Lower lobe of right lung (tissue), 2 donors: ENCODE measurements around the gene DDX5. TPM values are rescaled to one million over a fixed set of nuclear protein-coding genes. Genes with fewer than 3 reads are reported as not detected.
A peak's percentile ranks its signal among the peaks of the same experiment; 100 is the strongest.
"Not testable (repeated sequence)": the region's sequence is repeated elsewhere in the genome, so short reads cannot be mapped to it uniquely, and the experiment has no call there.

ENCODE experiments used
- ATAC-seq, 2 donors: fragments of 200-7000 bp; cut with Tn5 transposase; one replicate each; pipeline ENCODE4 v1.9.1; 2020 to 2022; ENCODE audit warnings: mild to moderate bottlenecking in 2 of 2, moderate library complexity in 2 of 2
- DNase-seq: peaks from one replicate; pipeline ENCODE4 v3.0.0-alpha.2; 2020
- H3K27ac ChIP-seq: fragments of 200-600 bp; one replicate; pipeline ENCODE4 v1.8.0; 2022
- H3K27me3 ChIP-seq: fragments of 200-600 bp; one replicate; pipeline ENCODE4 v1.8.0; 2022; ENCODE audit warnings: low read depth
- H3K36me3 ChIP-seq: fragments of 200-600 bp; one replicate; pipeline ENCODE4 v1.8.0; 2022; ENCODE audit warnings: mild to moderate bottlenecking
- H3K4me1 ChIP-seq: fragments of 200-600 bp; one replicate; pipeline ENCODE4 v1.8.0; 2022
- H3K4me3 ChIP-seq: fragments of 200-600 bp; one replicate; pipeline ENCODE4 v1.8.0; 2022; ENCODE audit warnings: mild to moderate bottlenecking
- H3K9me3 ChIP-seq: fragments of 200-600 bp; one replicate; pipeline ENCODE4 v1.8.0; 2022
- intact Hi-C: fragments of 100-400 bp; cut with DNase I; formaldehyde crosslinking; loops from one replicate; pipeline ENCODE4 v1.11.0; 2022
- total RNA-seq: library from RNA; stranded (reverse); fragmentation: NEBNext Ultra II Directional; extraction: Animal tissue kit (Norgen Biotek cat#: 25700); gene quantifications from one replicate; pipeline ENCODE4 v1.2.1, GENCODE V29; 2021
- TF ChIP-seq, protein P1 (sequence below): fragments of 200-600 bp; IDR thresholded peaks from one replicate; pipeline ENCODE4 v1.8.0; 2022; ENCODE audit warnings: antibody characterized with exemption, mild to moderate bottlenecking
- donor health status: DM: no; HTN: yes; CAD: no; lungs with severe emphysema.

The DDX5 gene
- total RNA-seq, 1 donor from 2014 or later = 964 TPM

DNA sequence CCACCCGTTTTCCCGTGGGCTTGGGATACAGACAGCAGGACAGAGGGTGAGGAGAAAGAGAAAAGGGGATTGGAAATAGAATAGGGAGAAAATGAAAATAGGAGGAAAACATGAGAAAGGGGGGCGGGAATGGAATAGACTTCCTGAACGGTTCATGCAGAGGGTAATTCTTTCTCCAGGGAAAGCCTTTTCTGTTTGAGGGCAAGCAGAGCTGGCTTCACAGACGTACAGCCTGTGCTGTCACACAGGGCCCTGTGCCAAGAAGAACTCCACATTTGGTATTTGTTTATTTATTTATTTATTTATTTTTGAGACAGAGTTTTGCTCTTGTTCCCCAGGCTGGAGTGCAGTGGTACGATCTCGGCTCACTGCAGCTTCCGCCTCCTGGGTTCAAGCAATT lies 45.1 kb downstream of the DDX5 start:
- Histone ChIP-seq H3K4me3 (no peak overlapping the region), H3K36me3 (peaks cover 6% of the 10 kb centered on the region), H3K4me1 (peaks cover 14% of the 10 kb centered on the region), H3K9me3 (no peaks in the 10 kb centered on the region), H3K27ac (no peak overlapping the region), H3K27me3 (no peaks in the 10 kb centered on the region)
- TF ChIP-seq, protein P1, sequence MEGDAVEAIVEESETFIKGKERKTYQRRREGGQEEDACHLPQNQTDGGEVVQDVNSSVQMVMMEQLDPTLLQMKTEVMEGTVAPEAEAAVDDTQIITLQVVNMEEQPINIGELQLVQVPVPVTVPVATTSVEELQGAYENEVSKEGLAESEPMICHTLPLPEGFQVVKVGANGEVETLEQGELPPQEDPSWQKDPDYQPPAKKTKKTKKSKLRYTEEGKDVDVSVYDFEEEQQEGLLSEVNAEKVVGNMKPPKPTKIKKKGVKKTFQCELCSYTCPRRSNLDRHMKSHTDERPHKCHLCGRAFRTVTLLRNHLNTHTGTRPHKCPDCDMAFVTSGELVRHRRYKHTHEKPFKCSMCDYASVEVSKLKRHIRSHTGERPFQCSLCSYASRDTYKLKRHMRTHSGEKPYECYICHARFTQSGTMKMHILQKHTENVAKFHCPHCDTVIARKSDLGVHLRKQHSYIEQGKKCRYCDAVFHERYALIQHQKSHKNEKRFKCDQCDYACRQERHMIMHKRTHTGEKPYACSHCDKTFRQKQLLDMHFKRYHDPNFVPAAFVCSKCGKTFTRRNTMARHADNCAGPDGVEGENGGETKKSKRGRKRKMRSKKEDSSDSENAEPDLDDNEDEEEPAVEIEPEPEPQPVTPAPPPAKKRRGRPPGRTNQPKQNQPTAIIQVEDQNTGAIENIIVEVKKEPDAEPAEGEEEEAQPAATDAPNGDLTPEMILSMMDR = no peak
- no peak for DNase-seq
- no peak for ATAC-seq
- intact Hi-C loops = no loop called here

- H3K27ac ChIP-seq, H3K27me3 ChIP-seq, H3K9me3 ChIP-seq, H3K4me3 ChIP-seq, H3K36me3 ChIP-seq, intact Hi-C loops, ATAC-seq, DNase-seq: not testable (repeated sequence)
- peaks cover 16% of the 10 kb centered on the region for H3K4me1 ChIP-seq
Measured at GRCh38 chr17:64459818-64460217, 46.3 kb downstream of the DDX5 start.

DNA sequence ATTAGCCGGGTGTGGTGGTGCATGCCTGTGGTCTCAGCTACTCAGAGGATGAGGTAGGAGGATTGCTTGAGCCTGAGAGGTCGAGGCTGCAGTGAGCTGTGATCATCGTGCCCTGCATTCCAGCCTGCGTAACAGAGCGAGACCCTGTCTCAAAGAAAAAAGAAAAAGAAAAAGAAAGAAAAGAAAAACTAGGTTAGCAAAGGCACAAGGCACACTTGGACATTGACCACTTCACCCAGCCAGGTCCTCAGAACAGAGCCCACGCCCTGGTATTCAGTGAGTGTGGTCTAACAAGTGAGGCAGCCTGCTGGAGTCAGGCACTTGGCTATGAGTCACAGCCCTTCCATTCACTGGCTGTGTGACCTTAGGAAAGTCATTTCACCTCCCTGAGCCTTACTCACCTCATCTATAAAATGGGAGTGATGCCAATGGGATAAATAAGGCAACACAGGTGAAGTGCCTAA lies 46.8 kb downstream of the DDX5 start:
- Histone ChIP-seq H3K4me1 (peaks cover 16% of the 10 kb centered on the region), H3K36me3 (peaks cover 4% of the 10 kb centered on the region), H3K4me3 (no peak overlapping the region), H3K27me3 (no peaks in the 10 kb centered on the region), H3K9me3 (no peaks in the 10 kb centered on the region), H3K27ac (no peak overlapping the region)
- intact Hi-C loops = no loop called here
- DNase-seq (no peak), ATAC-seq (peak; percentile 54 to 72)
- TF ChIP-seq, protein P1 = no peak

DNA sequence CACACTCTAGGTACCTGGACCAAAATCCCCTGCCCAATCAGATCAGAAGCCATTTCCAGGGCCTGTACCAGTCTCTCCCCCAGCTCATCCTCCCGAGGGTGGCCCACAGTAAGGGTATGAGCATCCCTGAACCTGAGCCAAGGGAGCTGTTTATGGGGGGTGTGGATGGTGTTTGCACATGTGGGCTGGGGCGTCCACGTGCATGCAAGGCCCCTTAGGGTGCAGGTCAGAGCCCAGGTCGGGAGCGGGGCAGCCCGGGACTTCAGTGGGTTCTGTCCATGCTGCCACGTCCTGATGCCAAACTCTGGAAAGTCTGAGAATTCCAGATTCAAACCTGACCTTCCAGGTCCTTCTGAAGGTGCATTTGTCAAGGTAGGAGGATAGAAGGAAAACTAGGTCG lies 47.3 kb downstream of the DDX5 start:
- DNase-seq = no peak
- Histone ChIP-seq H3K4me1 (peaks cover 16% of the 10 kb centered on the region), H3K9me3 (no peaks in the 10 kb centered on the region), H3K36me3 (peaks cover 4% of the 10 kb centered on the region), H3K27ac (no peak overlapping the region), H3K4me3 (no peak overlapping the region), H3K27me3 (no peaks in the 10 kb centered on the region)
- peak in 1 of 2 donors; percentile 18 for ATAC-seq
- intact Hi-C loops = no loop called here
- TF ChIP-seq, protein P1 = no peak

DNA sequence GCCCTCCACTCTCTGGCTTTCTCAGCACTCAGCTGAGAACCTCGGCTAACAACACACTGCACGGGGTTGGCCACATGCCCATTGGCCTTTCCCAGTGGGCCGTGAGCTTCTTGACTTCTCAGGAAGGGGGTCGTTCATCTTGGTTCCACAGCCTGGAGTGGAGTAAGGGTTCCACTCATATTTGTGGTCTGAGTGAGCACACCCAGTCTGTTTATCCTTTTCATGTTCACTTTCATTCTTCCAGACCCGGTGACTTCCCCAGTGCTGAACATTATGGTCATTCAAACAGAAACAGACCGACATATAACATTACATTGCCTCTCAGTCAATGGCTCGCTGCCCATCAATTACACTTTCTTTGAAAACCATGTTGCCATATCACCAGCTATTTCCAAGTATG lies 48.9 kb downstream of the DDX5 start:
- TF ChIP-seq, protein P1 = no peak
- Histone ChIP-seq H3K27me3 (no peaks in the 10 kb centered on the region), H3K36me3 (peaks cover 4% of the 10 kb centered on the region), H3K4me3 (no peak overlapping the region), H3K9me3 (no peaks in the 10 kb centered on the region), H3K4me1 (peaks cover 16% of the 10 kb centered on the region), H3K27ac (no peak overlapping the region)
- intact Hi-C loops = no loop called here
- peak in 1 of 2 donors; percentile 42 for ATAC-seq
- no peak for DNase-seq

DNA sequence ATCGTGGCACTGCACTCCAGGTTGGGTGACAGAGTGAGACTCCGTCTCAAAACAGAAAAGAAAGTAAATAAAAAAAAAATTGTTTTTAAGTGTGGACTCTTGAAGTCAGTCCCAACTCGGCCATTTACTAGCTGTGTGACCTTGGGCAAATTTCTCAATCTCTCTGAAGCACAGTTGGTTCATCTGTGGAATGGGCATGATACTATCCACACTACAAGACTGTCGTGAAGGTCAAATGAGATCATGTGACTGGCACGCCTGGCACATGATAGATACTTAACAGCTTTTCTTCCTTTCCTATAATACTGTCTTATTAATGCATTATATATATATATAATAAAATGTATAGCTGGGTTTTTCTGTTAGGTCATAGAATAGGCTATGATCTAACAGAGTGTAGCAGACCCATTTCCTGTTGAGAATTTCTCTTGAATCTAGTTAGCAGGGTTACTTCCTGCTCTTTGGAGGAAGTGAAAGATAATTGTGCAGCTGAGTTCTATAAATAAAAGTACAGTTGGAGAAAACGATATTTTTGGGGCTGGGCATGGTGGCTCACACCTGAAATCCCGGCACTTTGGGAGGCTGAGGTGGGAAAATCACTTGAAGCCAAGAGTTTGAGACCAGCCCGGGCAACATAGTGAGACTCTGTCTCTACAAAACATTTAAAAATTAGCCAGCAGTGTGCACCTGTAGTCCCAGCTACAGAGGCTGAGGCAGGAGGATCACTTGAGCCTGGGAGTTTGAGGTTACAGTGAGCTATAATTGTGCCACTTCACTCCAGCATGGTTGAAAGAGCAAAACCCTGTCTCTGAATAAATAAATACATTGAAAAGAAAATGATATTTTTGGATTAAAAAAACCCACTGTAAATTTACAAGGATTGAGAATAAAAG lies 49.9 kb downstream of the DDX5 start:
- no peaks in the 10 kb centered on the region for H3K9me3 ChIP-seq
- peaks cover 4% of the 10 kb centered on the region for H3K36me3 ChIP-seq
- H3K27ac ChIP-seq = peak overlapping the region; percentile 32
- DNase-seq (no peak), ATAC-seq (peak; percentile 41 to 54)
- peaks cover 16% of the 10 kb centered on the region for H3K4me1 ChIP-seq
- no peaks in the 10 kb centered on the region for H3K27me3 ChIP-seq
- intact Hi-C loops = no loop called here
- no peak overlapping the region for H3K4me3 ChIP-seq
- TF ChIP-seq, protein P1 = no peak
